ENCODE measurements around the gene AURKA.

- TF ChIP-seq CTCF (conservative IDR thresholded peaks at IDR 0.05; ENCODE audit: low read length) = no peak
- TF ChIP-seq EZH2phosphoT487 (IDR thresholded peaks at IDR 0.05; ENCODE audit: borderline replicate concordance) = no peak
Observed at GRCh38 chr20:56352345-56353055, 39.5 kb downstream of the AURKA start.

Data from Loucy (cell line).